ENCODE results near the gene COL12A1.

GRCh38 chr6:75249837-75250236, 44.0 kb upstream of the COL12A1 start:
- TF ChIP-seq POLR2A (IDR thresholded peaks at IDR 0.05): no peak
- TF ChIP-seq, protein P1, sequence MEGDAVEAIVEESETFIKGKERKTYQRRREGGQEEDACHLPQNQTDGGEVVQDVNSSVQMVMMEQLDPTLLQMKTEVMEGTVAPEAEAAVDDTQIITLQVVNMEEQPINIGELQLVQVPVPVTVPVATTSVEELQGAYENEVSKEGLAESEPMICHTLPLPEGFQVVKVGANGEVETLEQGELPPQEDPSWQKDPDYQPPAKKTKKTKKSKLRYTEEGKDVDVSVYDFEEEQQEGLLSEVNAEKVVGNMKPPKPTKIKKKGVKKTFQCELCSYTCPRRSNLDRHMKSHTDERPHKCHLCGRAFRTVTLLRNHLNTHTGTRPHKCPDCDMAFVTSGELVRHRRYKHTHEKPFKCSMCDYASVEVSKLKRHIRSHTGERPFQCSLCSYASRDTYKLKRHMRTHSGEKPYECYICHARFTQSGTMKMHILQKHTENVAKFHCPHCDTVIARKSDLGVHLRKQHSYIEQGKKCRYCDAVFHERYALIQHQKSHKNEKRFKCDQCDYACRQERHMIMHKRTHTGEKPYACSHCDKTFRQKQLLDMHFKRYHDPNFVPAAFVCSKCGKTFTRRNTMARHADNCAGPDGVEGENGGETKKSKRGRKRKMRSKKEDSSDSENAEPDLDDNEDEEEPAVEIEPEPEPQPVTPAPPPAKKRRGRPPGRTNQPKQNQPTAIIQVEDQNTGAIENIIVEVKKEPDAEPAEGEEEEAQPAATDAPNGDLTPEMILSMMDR (IDR thresholded peaks at IDR 0.05): no peak

All from tibial nerve (tissue), 3 donors.